Fibroblast of skin of right biceps (primary cell): ENCODE data around the gene STIP1.
"Not testable (repeated sequence)": the region's sequence is repeated elsewhere in the genome, so short reads cannot be mapped to it uniquely, and the experiment has no call there.

Source experiments
- DNase-seq: peaks from one replicate; pipeline ENCODE4 v3.0.0-alpha.2; 2013

Gene STIP1

GRCh38 chr11:64240435-64241240 is 54.7 kb downstream of the STIP1 start, which contains the start of gene FKBP2:
FKBP2 (plus strand) TSS chr11:64241095; CDS start chr11:64242388, 1,293 bp downstream.
- DNase-seq: peak; percentile 97

DNA sequence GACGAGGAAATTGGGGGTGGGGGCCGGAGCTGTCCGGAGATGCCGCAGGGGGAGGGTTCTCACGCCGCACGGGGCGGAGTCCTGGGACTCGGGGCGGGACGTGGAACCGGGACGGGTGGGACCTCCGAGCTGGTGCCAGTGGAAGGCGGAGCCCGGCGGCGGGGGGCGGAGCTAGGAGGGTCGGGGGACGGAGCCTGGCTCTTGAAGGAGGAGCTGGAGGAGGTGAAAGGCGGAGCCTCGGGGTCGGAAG is 55.2 kb downstream of the STIP1 start:
- DNase-seq: peak; percentile 99

- no peak for DNase-seq
Observed at GRCh38 chr11:64241491-64242374, 55.8 kb downstream of the STIP1 start.

- DNase-seq: no peak
Observed at GRCh38 chr11:64243236-64243854, 57.4 kb downstream of the STIP1 start.

GRCh38 chr11:64244107-64244506 is 58.1 kb downstream of the STIP1 start:
- DNase-seq: no peak

DNA sequence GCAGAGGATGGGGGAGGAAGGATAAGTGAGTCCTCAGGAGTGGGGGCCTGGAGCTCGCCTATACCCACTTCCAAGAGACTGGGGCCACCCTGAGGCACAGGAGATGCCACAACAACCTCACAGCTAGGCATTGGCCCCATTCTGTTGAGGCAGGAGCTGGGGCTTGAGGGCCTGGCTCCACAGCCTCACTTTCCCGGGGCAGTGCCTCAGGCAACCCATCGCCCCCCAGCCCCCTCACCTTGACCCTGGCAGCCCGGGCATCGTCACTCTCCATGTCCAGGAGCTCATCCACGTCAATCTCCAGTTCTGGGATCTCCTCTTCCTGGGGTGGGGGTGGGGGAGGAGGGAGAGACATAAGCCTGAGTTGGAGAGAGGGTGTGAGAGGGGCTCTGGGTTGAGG is 59.0 kb downstream of the STIP1 start:
- DNase-seq: no peak

GRCh38 chr11:64245401-64245796 is 59.4 kb downstream of the STIP1 start:
- DNase-seq: no peak

DNA sequence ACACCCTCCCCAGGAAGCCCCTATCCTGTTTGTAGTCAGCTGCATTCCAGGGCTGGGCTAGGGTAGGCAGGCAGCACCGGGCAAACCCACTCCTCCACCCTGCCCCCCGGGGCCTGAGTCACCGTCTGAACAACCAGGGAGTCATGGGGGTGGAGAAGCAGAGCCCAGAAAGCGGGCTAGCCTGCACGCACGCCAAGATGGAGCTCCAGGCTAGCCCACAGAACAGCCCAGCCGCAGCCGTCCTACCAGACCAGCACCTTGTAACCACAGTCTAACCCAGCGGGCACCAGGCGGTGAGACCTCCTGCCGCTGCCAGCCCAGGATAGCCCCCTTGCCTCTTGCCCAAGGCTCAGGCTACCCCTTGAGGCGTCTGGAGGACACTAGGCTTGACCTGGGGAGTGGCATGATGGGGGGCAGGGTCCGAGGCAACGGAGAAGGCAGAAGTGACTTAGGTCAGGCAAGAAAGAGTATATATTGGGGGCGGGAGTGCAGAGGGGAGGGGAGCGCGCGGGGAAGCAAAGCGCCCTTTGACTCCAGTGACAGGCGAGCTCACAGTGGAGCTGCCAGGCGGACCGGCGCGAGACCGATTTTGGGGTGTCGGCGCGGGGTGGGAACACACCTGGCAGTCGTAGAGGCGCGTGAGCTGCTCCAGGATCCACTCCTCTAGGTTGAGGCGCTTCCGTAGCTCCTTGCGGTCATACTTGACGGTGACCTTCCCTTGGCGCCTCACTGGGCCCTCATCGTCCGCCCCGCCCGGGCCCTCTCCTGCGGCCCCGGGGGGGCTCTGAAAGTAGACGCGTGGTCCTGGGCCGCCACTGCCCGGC is 60.0 kb downstream of the STIP1 start:
- peak; percentile 96 for DNase-seq

DNA sequence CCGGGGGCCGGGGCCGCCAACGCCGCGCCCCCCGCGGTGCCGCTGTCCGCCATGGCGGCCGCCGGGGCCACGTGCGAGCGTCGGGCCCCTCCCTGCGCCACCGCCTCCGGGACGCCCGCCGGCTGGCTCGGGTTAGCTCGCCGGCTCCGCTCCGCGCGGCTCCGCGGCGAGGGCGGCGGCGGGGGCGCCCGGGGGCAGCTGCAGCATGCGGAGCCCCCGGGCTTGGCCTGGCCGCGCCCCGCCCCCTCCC is 60.6 kb downstream of the STIP1 start:
- DNase-seq: not testable (repeated sequence)

- DNase-seq: peak; percentile 89
Observed at GRCh38 chr11:64246871-64247728, 61.1 kb downstream of the STIP1 start, which contains the start of gene PPP1R14B. PPP1R14B (minus strand) TSS chr11:64246943; CDS start chr11:64246673, 270 bp downstream.

DNA sequence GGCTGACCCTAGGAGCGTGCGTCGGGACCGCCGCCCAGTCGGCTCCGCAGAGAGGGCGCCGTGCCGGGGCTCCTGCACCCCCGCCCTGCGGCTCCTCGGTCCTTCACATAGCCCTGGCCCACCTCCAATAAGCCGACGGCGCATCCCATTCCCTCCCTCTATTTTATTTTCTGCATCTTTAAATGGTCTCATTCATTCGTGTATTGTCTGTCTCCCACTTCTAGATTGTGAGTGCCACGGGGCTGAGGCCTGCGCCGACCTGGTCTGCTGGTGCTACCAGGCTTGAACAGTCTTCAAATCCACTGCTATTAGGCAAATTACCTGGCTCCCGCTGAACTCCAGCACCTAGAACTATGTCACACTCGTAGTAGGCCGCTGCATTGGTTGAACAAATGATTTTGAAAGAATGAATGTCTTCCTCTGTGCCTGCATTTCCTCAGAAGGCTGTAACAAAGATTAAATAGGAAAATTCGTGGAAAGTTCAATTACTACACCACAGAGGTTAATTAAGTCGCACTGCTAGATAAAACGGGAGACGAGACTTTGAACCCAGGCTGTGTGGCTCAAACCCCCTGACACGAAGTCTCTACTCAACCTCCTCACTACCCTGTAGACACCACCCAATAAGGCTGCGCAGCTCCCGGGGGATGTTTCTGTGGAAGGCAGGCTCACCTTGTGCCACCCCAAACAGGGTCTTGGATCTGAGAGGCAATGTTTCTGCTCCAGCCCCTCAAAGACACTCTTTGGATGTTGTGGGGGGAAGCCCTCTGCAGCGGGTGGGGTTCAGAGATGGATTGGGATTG is 62.0 kb downstream of the STIP1 start:
- DNase-seq: no peak

GRCh38 chr11:64248578-64248977 is 62.6 kb downstream of the STIP1 start:
- no peak for DNase-seq

DNA sequence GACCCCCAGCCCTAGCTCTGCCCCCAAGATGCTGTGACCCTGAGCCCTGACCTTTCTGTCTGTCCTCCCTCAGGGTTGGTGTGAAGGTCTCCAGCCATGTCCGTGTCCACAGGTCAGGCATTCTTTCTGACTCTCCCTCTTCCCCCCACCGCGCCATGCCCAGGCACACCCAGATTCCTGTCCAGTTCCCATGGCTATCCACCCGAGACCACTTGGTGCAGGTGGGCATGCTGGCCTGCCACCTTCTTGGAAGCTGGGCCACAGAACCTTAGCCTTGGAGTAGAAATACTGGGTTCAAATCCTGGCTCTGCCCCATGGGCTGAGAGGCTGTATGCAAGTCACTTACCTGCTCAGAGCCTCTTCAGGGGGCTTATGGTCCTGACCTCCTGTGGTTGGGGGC is 63.1 kb downstream of the STIP1 start:
- no peak for DNase-seq

DNA sequence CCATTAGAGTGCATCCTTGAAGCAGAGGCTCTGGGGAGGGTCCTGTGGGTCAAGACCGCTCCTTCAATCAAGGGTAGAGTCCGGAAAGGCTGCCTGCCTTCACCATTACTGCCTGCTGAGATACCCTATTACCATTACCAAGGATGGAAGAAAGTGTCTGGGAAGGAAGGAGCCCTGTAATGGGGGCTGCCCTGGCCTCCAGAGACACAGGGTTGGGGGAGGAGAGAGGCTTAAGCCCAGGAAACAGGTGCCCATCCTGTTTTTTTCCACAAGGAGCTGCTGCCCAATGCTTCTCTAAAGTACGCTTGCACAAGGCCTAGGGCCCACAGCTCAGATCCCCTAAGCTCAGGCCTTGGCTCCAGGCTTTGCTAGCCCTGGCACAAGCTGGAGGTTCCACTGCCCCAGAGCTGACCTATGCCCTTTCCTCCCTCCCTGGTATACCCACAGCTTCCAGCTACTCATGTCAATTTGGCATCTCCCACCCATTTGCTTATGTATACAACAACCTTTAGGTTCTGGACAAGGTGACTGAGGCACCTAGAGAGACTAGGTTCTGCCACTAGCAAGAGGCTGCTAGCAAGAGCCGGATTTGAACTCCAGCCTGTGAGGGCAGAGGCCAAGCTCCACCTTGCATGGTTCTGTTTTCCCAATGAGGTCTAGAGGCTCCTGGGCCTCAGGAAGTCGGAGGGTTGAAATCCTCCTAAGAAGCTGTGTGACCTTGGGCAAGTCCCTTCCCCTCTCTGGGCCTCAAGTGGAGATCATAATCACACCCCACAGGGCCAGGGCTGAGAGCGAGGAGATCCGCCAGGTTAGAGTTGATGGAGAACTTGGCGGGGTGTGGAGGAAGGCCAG is 63.8 kb downstream of the STIP1 start:
- no peak for DNase-seq

- no peak for DNase-seq
Observed at GRCh38 chr11:64250415-64251015, 64.5 kb downstream of the STIP1 start.

DNA sequence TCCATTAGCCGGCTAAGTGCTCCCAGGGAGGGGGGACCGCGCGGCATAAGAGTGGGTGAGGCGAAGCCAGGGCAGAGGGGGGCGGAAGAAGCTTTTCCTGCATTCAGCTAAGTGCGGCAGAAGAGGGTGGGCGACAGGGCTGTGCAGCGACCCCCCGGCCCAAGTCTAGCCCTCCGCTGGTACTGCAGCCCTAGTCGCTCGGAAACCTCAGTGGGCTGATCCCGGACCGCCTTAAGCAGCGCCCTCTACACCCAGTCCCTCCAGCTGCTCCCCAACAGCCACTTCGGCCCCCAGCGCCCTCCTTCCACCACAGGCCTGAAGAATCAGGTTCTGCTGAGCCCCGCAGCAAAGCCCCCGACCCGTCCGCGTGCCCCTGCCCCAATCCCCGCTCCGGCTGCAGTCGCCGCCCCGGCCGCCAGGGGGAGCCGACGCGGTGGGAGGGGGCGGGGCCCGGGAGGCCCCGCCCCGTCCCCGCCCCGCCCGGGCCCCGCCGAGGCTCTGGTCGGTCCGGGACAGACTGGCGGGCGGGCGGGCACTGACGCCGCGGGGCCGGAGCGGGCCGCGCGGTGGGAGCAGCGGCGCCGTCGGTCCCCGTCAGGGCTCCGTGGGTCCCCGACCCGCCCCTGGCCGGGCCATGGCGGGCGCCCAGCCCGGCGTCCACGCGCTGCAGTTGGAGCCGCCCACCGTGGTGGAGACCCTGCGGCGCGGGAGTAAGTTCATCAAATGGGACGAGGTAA is 65.2 kb downstream of the STIP1 start, which contains the start of gene PLCB3:
PLCB3 (plus strand) TSS at position 515 of the 737 bp plus-strand sequence; CDS start at position 635, 120 bp downstream.
- DNase-seq: peak; percentile 54

DNA sequence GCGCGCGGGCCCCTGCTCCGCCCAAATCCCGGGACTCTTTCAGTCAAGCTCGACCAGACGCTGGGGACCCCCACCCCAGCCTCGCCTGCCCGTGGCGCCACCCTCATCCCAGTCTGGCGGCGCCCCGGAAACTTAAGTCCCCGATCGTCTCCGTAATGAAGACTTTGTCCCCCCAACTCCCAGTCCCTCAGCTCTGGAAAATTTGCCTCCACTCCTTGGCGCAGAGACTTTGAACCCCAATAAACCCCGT is 65.7 kb downstream of the STIP1 start:
- DNase-seq: no peak

DNA sequence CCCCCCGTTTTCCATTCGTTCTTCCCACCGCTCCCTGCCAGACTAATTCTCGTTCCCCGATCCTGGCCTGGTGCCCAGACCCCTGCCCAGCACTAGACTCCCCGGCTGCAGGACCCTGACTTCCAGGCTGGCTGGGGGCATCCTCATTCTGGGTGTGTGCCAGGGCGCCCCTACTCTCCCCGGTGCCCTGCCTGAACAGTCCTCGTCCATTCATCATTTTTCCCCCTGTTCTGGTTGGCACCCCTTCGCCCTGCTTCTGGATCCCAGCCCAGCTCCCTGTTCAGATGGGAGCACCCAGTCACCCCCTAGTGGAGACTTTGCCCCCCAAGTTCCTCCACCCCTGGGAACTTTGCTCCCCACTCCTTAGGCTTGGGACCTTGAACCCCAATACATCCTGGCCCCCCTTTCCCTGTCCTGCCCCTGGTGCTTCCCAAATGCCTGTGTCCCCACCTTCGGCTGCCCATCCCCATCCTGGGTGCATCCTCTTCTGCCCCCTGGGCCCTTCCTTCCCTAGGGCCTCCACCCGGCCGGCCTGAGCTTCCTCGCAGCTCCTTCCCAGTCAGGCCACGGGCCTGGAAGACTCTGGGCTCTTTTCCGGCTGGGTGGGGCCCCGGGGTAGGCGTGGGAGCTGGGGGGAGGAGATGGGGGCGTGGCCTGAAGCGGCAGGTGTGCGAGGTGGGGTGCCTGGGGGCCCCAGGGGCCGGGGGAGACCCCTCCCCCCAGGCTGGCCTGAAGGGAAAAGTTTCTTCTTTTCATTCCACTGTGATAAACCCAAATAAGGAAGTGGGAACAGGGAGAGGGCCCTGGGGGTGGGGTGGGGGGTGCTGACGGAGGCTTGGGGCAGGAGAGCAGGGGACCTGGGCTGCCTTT is 66.3 kb downstream of the STIP1 start:
- peak; percentile 42 for DNase-seq
